GM10266 (cell line): ENCODE measurements around the gene TLE4.

Experiments used
- DNase-seq: peaks from one replicate; pipeline ENCODE4 v3.0.0; 2012; ENCODE audit errors: extremely low spot score
- CTCF ChIP-seq: IDR thresholded peaks from 2 replicates; pipeline ENCODE4 v1.5.1; 2012; ENCODE audit warnings: mild to moderate bottlenecking, low read depth; ENCODE audit not compliant: control insufficient read depth, insufficient read depth; ENCODE audit errors: missing control alignments

The TLE4 gene

GRCh38 chr9:79663878-79664277 lies 92.1 kb downstream of the TLE4 start:
- no peak for DNase-seq
- no peak for TF ChIP-seq CTCF

- DNase-seq, result no peak
- no peak for TF ChIP-seq CTCF
Observed at GRCh38 chr9:79664375-79664831, 92.6 kb downstream of the TLE4 start.

- DNase-seq, result no peak
- TF ChIP-seq CTCF, result no peak
Observed at GRCh38 chr9:79665369-79665768, 93.6 kb downstream of the TLE4 start.

- no peak for DNase-seq
- no peak for TF ChIP-seq CTCF
Observed at GRCh38 chr9:79665931-79666330, 94.2 kb downstream of the TLE4 start.

- TF ChIP-seq CTCF, result no peak
- no peak for DNase-seq
Observed at GRCh38 chr9:79667120-79667519, 95.4 kb downstream of the TLE4 start.

- no peak for DNase-seq
- TF ChIP-seq CTCF, result no peak
Observed at GRCh38 chr9:79667817-79668436, 96.2 kb downstream of the TLE4 start.

GRCh38 chr9:79668956-79669355 lies 97.2 kb downstream of the TLE4 start:
- no peak for DNase-seq
- TF ChIP-seq CTCF, result no peak
